Loucy (cell line): ENCODE data around the gene PDE10A.

Source experiments
- H2AFZ ChIP-seq: fragments of 200-600 bp; sonication (generic); 2 replicates; pipeline ENCODE4 v1.6.0; 2016; ENCODE audit warnings: antibody characterized with exemption, mild to moderate bottlenecking, low read length, moderate library complexity
- H3F3A ChIP-seq: fragments of 200-600 bp; 2 replicates; pipeline ENCODE4 v1.6.0; 2016; ENCODE audit warnings: antibody characterized with exemption, low read depth, mild to moderate bottlenecking
- H3K27me3 ChIP-seq: fragments of 200-600 bp; sonication (generic); 2 replicates; pipeline ENCODE4 v1.6.1; 2014; ENCODE audit warnings: low read length, mild to moderate bottlenecking; ENCODE audit not compliant: insufficient read depth, poor library complexity, severe bottlenecking
- H3K36me3 ChIP-seq: fragments of 200-600 bp; sonication (generic); 2 replicates; pipeline ENCODE4 v1.6.1; 2016; ENCODE audit warnings: low read length; ENCODE audit not compliant: insufficient read depth
- H3K4me1 ChIP-seq: fragments of 200-600 bp; sonication (generic); 2 replicates; pipeline ENCODE4 v1.5.1; 2014; ENCODE audit warnings: low read length, mild to moderate bottlenecking; ENCODE audit not compliant: insufficient read depth, poor library complexity, severe bottlenecking
- H3K4me2 ChIP-seq: fragments of 200-600 bp; sonication (generic); 2 replicates; pipeline ENCODE4 v1.6.0; 2014; ENCODE audit warnings: antibody characterized with exemption, low read length, low read depth, mild to moderate bottlenecking; ENCODE audit not compliant: poor library complexity, severe bottlenecking
- H3K4me3 ChIP-seq: fragments of 200-600 bp; sonication (generic); 2 replicates; pipeline ENCODE4 v1.5.1; 2014; ENCODE audit warnings: low read length, mild to moderate bottlenecking, mixed read lengths; ENCODE audit not compliant: poor library complexity, severe bottlenecking
- H3K79me2 ChIP-seq: fragments of 200-600 bp; sonication (generic); 2 replicates; pipeline ENCODE4 v1.6.1; 2014; ENCODE audit warnings: low read length; ENCODE audit not compliant: insufficient read depth
- H3K9ac ChIP-seq: fragments of 200-600 bp; sonication (generic); 2 replicates; pipeline ENCODE4 v1.6.0; 2014; ENCODE audit warnings: mild to moderate bottlenecking, low read depth, low read length, moderate library complexity; ENCODE audit not compliant: poor library complexity, severe bottlenecking
- H3K9me2 ChIP-seq: fragments of 200-600 bp; sonication (generic); replicated peaks from 2 replicates; pipeline ENCODE4 v1.6.1; 2016; ENCODE audit warnings: low read depth, low read length, mixed read lengths
- H3K9me3 ChIP-seq: fragments of 200-600 bp; sonication (generic); 2 replicates; pipeline ENCODE4 v1.6.1; 2014; ENCODE audit warnings: mild to moderate bottlenecking, antibody characterized with exemption, low read length, low read depth; ENCODE audit not compliant: insufficient read depth
- H4K20me1 ChIP-seq: fragments of 200-600 bp; sonication (generic); 2 replicates; pipeline ENCODE4 v1.6.0; 2014; ENCODE audit warnings: antibody characterized with exemption, low read length, mild to moderate bottlenecking; ENCODE audit not compliant: insufficient read depth, poor library complexity, severe bottlenecking
- EZH2phosphoT487 ChIP-seq: fragments of 200-600 bp; IDR thresholded peaks from 2 replicates; pipeline ENCODE4 v1.6.1; 2018; ENCODE audit warnings: antibody characterized with exemption, mild to moderate bottlenecking, moderate library complexity, borderline replicate concordance
- TF ChIP-seq, protein P1 (sequence below): fragments of 200-600 bp; sonication (generic); conservative IDR thresholded peaks from 2 replicates; pipeline ENCODE4 v1.5.1; 2014; ENCODE audit warnings: mild to moderate bottlenecking, antibody characterized with exemption, low read length

Gene PDE10A

DNA sequence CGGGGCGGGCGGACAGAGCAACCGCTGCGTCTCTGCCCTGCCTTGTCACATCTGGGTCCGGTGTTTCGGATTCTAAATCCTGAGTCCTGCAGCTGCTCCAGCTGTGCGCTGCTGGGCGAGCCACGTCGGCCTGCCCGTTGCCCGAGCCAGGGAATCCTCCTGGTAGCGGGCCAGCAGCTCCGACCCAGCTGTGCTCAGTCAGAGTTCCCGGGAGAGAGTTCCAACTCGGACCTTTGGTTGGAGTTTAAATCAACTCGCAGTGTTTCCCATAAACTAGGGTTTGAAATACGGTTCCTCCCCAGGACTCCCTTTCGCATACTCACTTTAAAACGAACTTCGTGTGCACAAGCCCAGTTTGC lies 315 bp upstream of the PDE10A start:
- Histone ChIP-seq H3K4me3 (no peak overlapping the region), H3K9ac (no peak overlapping the region), H3K9me3 (no peaks in the 10 kb centered on the region), H3K36me3 (no peaks in the 10 kb centered on the region), H4K20me1 (no peaks in the 10 kb centered on the region), H3K9me2 (no peaks in the 10 kb centered on the region), H3K4me1 (no peaks in the 10 kb centered on the region), H2AFZ (no peak overlapping the region), H3K4me2 (no peak overlapping the region), H3K27me3 (no peaks in the 10 kb centered on the region), H3F3A (no peaks in the 10 kb centered on the region), H3K79me2 (no peaks in the 10 kb centered on the region)
- TF ChIP-seq, protein P1, sequence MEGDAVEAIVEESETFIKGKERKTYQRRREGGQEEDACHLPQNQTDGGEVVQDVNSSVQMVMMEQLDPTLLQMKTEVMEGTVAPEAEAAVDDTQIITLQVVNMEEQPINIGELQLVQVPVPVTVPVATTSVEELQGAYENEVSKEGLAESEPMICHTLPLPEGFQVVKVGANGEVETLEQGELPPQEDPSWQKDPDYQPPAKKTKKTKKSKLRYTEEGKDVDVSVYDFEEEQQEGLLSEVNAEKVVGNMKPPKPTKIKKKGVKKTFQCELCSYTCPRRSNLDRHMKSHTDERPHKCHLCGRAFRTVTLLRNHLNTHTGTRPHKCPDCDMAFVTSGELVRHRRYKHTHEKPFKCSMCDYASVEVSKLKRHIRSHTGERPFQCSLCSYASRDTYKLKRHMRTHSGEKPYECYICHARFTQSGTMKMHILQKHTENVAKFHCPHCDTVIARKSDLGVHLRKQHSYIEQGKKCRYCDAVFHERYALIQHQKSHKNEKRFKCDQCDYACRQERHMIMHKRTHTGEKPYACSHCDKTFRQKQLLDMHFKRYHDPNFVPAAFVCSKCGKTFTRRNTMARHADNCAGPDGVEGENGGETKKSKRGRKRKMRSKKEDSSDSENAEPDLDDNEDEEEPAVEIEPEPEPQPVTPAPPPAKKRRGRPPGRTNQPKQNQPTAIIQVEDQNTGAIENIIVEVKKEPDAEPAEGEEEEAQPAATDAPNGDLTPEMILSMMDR: no peak
- no peak for TF ChIP-seq EZH2phosphoT487

DNA sequence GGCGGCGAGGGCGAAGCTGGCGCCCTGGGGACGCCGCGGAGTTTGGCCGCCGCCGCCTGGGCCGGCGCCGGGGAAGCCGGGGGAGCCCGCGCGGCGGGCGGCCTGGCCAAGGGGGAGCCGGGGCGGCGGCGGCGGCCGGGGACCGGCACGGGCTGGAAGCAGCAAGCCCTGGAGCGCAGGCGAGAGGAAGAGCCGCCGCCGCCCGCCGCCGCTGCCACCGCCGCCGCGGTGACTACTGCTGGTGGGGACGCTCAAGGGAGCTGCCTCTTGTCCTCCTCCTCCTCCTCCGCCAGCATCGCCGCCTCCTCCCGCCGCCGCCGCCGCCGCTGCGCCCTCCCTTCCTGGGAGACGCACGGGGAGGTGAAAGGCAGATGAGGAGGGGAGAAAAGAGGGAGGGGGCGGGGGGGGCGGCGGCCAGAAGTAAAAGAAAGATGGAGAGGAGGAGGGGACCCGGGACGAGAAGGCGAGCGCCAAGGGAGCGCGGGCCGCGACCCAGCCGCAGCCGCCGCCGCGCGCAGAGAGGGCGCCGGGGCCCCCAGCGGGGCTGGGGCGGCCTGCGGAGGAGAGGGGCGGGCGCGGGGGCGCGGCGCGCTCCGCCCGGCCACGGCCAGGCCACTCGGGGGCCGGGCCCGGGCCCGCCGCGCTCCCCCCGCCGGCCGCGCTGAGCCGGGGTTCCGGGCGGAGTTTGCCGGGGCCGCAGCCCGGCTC lies 846 bp downstream of the PDE10A start:
- no peak overlapping the region for H3K4me2 ChIP-seq

DNA sequence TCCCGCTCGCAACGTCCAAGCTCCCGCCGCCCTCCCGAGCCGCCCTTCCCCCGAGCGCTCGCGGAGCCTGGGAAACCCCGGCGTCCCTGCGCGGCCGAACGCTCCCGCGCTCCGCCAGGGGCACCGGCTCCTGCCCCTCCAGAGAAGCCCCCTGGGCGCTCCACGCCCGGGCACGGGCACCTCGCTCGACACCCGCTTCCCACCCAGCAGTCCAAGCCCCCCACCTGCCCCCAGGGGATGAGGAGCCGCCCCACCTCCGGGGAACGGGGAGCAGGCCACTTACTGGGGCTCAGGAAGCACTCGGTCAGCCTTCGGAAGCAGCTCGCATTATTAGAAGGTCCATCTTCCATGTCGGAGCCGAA lies 1.4 kb downstream of the PDE10A start:
- Histone ChIP-seq H3K9me3 (no peaks in the 10 kb centered on the region), H3K36me3 (no peaks in the 10 kb centered on the region), H3K4me2 (no peak overlapping the region), H3K4me3 (no peak overlapping the region), H3K27me3 (no peaks in the 10 kb centered on the region), H3F3A (no peaks in the 10 kb centered on the region), H3K79me2 (no peaks in the 10 kb centered on the region), H3K9me2 (no peaks in the 10 kb centered on the region), H2AFZ (no peak overlapping the region), H3K9ac (no peak overlapping the region), H4K20me1 (no peaks in the 10 kb centered on the region), H3K4me1 (no peaks in the 10 kb centered on the region)
- TF ChIP-seq, protein P1: no peak
- no peak for TF ChIP-seq EZH2phosphoT487

More for the DNA sequence above, 846 bp downstream of the PDE10A start:
- Histone ChIP-seq H3F3A (no peaks in the 10 kb centered on the region), H3K9me2 (no peaks in the 10 kb centered on the region), H3K4me1 (no peaks in the 10 kb centered on the region), H3K9me3 (no peaks in the 10 kb centered on the region), H3K9ac (no peak overlapping the region), H3K79me2 (no peaks in the 10 kb centered on the region), H2AFZ (no peak overlapping the region), H3K27me3 (no peaks in the 10 kb centered on the region), H3K4me3 (no peak overlapping the region), H4K20me1 (no peaks in the 10 kb centered on the region), H3K36me3 (no peaks in the 10 kb centered on the region)
- TF ChIP-seq, protein P1: no peak
- TF ChIP-seq EZH2phosphoT487: no peak
